Measurements from ENCODE around the gene STAB2.

GRCh38 chr12:103642240-103642864 is 55.3 kb downstream of the STAB2 start:
- TF ChIP-seq EZH2 (optimal IDR thresholded peaks at IDR 0.05; ENCODE audit: low read depth, low read length) (no peak), EZH2phosphoT487 (IDR thresholded peaks at IDR 0.05; ENCODE audit: low read length) (no peak)
- TF ChIP-seq, protein P1, sequence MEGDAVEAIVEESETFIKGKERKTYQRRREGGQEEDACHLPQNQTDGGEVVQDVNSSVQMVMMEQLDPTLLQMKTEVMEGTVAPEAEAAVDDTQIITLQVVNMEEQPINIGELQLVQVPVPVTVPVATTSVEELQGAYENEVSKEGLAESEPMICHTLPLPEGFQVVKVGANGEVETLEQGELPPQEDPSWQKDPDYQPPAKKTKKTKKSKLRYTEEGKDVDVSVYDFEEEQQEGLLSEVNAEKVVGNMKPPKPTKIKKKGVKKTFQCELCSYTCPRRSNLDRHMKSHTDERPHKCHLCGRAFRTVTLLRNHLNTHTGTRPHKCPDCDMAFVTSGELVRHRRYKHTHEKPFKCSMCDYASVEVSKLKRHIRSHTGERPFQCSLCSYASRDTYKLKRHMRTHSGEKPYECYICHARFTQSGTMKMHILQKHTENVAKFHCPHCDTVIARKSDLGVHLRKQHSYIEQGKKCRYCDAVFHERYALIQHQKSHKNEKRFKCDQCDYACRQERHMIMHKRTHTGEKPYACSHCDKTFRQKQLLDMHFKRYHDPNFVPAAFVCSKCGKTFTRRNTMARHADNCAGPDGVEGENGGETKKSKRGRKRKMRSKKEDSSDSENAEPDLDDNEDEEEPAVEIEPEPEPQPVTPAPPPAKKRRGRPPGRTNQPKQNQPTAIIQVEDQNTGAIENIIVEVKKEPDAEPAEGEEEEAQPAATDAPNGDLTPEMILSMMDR (IDR thresholded peaks at IDR 0.05; ENCODE audit: low read length): no peak
